T47D (cell line): ENCODE data around the gene NOXO1.

ENCODE experiments used
- DNase-seq, 2 experiments: peaks; one replicate each; pipeline versions ENCODE4 v3.0.0 to v3.0.0-alpha.2; 2011 to 2012; ENCODE audit warnings: low read depth in 1 of 2, low spot score in 1 of 2
- JUND ChIP-seq: IDR thresholded peaks from 2 replicates; pipeline ENCODE4 v1.6.1; 2012; ENCODE audit warnings: low read depth
- in situ Hi-C: cut with HindIII; loops from 2 replicates; pipeline ENCODE4 v1.10.0; 2016; ENCODE audit warnings: low sequenced_read_pairs, low pct_unique_long_range_greater_than_20kb

Gene NOXO1

GRCh38 chr16:1981398-1981836 lies at the start of gene NOXO1:
NOXO1 (minus strand) TSS chr16:1981469; CDS start chr16:1981179, 290 bp downstream.
- DNase-seq: no peak
- in situ Hi-C loops: no loop called here
- TF ChIP-seq JUND: no peak

- TF ChIP-seq JUND: no peak
- in situ Hi-C loops: no loop called here
- no peak for DNase-seq
Observed at GRCh38 chr16:2030036-2030435, 48.8 kb upstream of the NOXO1 start.

- TF ChIP-seq JUND: no peak
- in situ Hi-C loops: no loop called here
- no peak for DNase-seq
Observed at GRCh38 chr16:2029350-2029749, 48.1 kb upstream of the NOXO1 start.

GRCh38 chr16:2028620-2029220 lies 47.5 kb upstream of the NOXO1 start:
- in situ Hi-C loops: no loop called here
- DNase-seq: no peak
- no peak for TF ChIP-seq JUND

GRCh38 chr16:2028146-2028545 lies 46.9 kb upstream of the NOXO1 start:
- no peak for DNase-seq

GRCh38 chr16:2027024-2028010 lies 46.0 kb upstream of the NOXO1 start:
- in situ Hi-C loops: no loop called here
- peak in 1 of 2 experiments; percentile 75 for DNase-seq
- no peak for TF ChIP-seq JUND

More at GRCh38 chr16:2028146-2028545, 46.9 kb upstream of the NOXO1 start:
- no peak for TF ChIP-seq JUND
- in situ Hi-C loops: no loop called here

- no peak for TF ChIP-seq JUND
- in situ Hi-C loops: no loop called here
- DNase-seq: peak in 1 of 2 experiments; percentile 80
Observed at GRCh38 chr16:2026461-2027023, 45.3 kb upstream of the NOXO1 start, which contains the start of gene NHERF2. NHERF2 (plus strand) TSS chr16:2026902; CDS start chr16:2027006, 104 bp downstream.

GRCh38 chr16:2025878-2026460 lies 44.7 kb upstream of the NOXO1 start:
- no peak for DNase-seq
- in situ Hi-C loops: no loop called here
- no peak for TF ChIP-seq JUND

GRCh38 chr16:2025251-2025650 lies 44.0 kb upstream of the NOXO1 start:
- DNase-seq: no peak
- no peak for TF ChIP-seq JUND
- in situ Hi-C loops: no loop called here

- in situ Hi-C loops: no loop called here
- no peak for TF ChIP-seq JUND
- DNase-seq: no peak
Observed at GRCh38 chr16:2024032-2024420, 42.8 kb upstream of the NOXO1 start.

- in situ Hi-C loops: no loop called here
- TF ChIP-seq JUND: no peak
- DNase-seq: peak; percentile 91 to 94
Observed at GRCh38 chr16:2023092-2024031, 42.1 kb upstream of the NOXO1 start.
